CD14-positive monocyte (primary cell): ENCODE results near the gene TAF1B. TPM values are rescaled to one million over a fixed set of nuclear protein-coding genes. Genes with fewer than 3 reads are reported as not detected.

Experiments used
- DNase-seq, 3 donors: peaks; one replicate each; pipeline ENCODE4 v3.0.0-alpha.2; 2011 to 2022
- H2AFZ ChIP-seq: 2 replicates; pipeline ENCODE4 v1.6.0; 2012; ENCODE audit warnings: mild to moderate bottlenecking, low read depth, low read length, inconsistent platforms; ENCODE audit not compliant: insufficient read depth, poor library complexity, severe bottlenecking
- H3K27ac ChIP-seq, 2 donors: 1 replicate in 1 of 2; 2 replicates in 1 of 2; pipeline ENCODE4 v1.5.1; 2012 to 2013; ENCODE audit warnings: low read length in 2 of 2, control low read depth in 1 of 2, inconsistent platforms in 1 of 2, low read depth in 1 of 2, mild to moderate bottlenecking in 1 of 2
- H3K27me3 ChIP-seq, 2 donors: one replicate each; pipeline versions ENCODE4 v1.6.0 to v1.6.1; 2011 to 2013; ENCODE audit warnings: low read length in 2 of 2; ENCODE audit not compliant: control insufficient read depth in 2 of 2, insufficient read depth in 2 of 2
- H3K36me3 ChIP-seq, 2 donors: replicated peaks in 1 of 2; 1 replicate in 1 of 2; 2 replicates in 1 of 2; pipeline versions ENCODE4 v1.5.1 to v1.6.1; 2012 to 2013; ENCODE audit warnings: low read length in 2 of 2, control low read depth in 1 of 2, inconsistent platforms in 1 of 2, mild to moderate bottlenecking in 1 of 2; ENCODE audit not compliant: insufficient read depth in 2 of 2, control insufficient read depth in 1 of 2
- H3K4me1 ChIP-seq, 2 donors: 1 replicate in 1 of 2; 2 replicates in 1 of 2; pipeline versions ENCODE4 v1.5.1 to v1.6.1; 2012 to 2013; ENCODE audit warnings: low read length in 2 of 2, control low read depth in 1 of 2, inconsistent platforms in 1 of 2, mild to moderate bottlenecking in 1 of 2, moderate library complexity in 1 of 2; ENCODE audit not compliant: insufficient read depth in 2 of 2, control insufficient read depth in 1 of 2
- H3K4me2 ChIP-seq: replicated peaks from 2 replicates; pipeline ENCODE3; 2012; ENCODE audit warnings: low read length, moderate library complexity, mild to moderate bottlenecking; ENCODE audit not compliant: poor library complexity, severe bottlenecking; ENCODE audit errors: extremely low read depth
- H3K4me3 ChIP-seq, 3 experiments: fragments of 200-600 bp in 1 of 3; sonication (generic) in 1 of 3; replicated peaks in 1 of 3; 1 replicate in 2 of 3; 2 replicates in 1 of 3; pipeline ENCODE4 v1.5.1; 2011 to 2013; ENCODE audit warnings: low read length in 3 of 3, mild to moderate bottlenecking in 3 of 3, control low read depth in 2 of 3, low read depth in 2 of 3, inconsistent platforms in 1 of 3, moderate library complexity in 1 of 3
- H3K79me2 ChIP-seq: 2 replicates; pipeline ENCODE4 v1.6.0; 2012; ENCODE audit warnings: mild to moderate bottlenecking, control low read depth, inconsistent platforms, low read length, moderate library complexity; ENCODE audit not compliant: insufficient read depth
- H3K9ac ChIP-seq: 2 replicates; pipeline ENCODE4 v1.6.0; 2017; ENCODE audit warnings: low read length, mild to moderate bottlenecking; ENCODE audit not compliant: insufficient read depth, poor library complexity, severe bottlenecking
- H3K9me3 ChIP-seq, 2 donors: replicated peaks in 1 of 2; 1 replicate in 1 of 2; 2 replicates in 1 of 2; pipeline versions ENCODE4 v1.5.1 to v1.6.1; 2012 to 2013; ENCODE audit warnings: low read length in 2 of 2, control low read depth in 1 of 2; ENCODE audit not compliant: control insufficient read depth in 1 of 2, insufficient read depth in 1 of 2
- H4K20me1 ChIP-seq: 2 replicates; pipeline ENCODE4 v1.6.0; 2012; ENCODE audit warnings: mild to moderate bottlenecking, low read length, control low read depth, moderate library complexity; ENCODE audit not compliant: insufficient read depth
- H3K27ac Mint-ChIP-seq, 7 donors: one replicate each; pipeline ENCODE4 v1.8.0; 2020; ENCODE audit warnings: mild to moderate bottlenecking in 7 of 7, mixed read lengths in 7 of 7, moderate library complexity in 6 of 7, inconsistent platforms in 2 of 7
- H3K27me3 Mint-ChIP-seq, 3 donors: one replicate each; pipeline ENCODE4 v1.8.0; 2021 to 2022; ENCODE audit warnings: low read depth in 3 of 3, mild to moderate bottlenecking in 3 of 3, mixed read lengths in 3 of 3, moderate library complexity in 3 of 3, inconsistent platforms in 1 of 3
- H3K36me3 Mint-ChIP-seq, 2 donors: one replicate each; pipeline ENCODE4 v1.8.0; 2020; ENCODE audit warnings: mixed read lengths in 2 of 2, inconsistent platforms in 1 of 2, mild to moderate bottlenecking in 1 of 2
- H3K4me1 Mint-ChIP-seq: one replicate; pipeline ENCODE4 v1.8.0; 2020; ENCODE audit warnings: mild to moderate bottlenecking, mixed read lengths
- H3K4me3 Mint-ChIP-seq, 2 donors: one replicate each; pipeline ENCODE4 v1.8.0; 2020; ENCODE audit warnings: mild to moderate bottlenecking in 2 of 2, mixed read lengths in 2 of 2, moderate library complexity in 1 of 2
- H3K9me3 Mint-ChIP-seq, 7 donors: one replicate each; pipeline ENCODE4 v1.8.0; 2020 to 2022; ENCODE audit warnings: mixed read lengths in 7 of 7, mild to moderate bottlenecking in 6 of 7, moderate library complexity in 6 of 7, inconsistent platforms in 2 of 7
- WGBS: methylation state at CpG from one replicate; pipeline ENCODE4 v1.1.5; 2013; ENCODE audit warnings: missing lambda C conversion rate; ENCODE audit not compliant: insufficient coverage; 5-methylcytosine and 5-hydroxymethylcytosine counted together
- intact Hi-C, 2 donors: fragments of 100-400 bp; cut with micrococcal nuclease; formaldehyde crosslinking; loops; one replicate each; pipeline versions ENCODE4 v1.15.0 to v1.15.1; 2023
- polyA plus RNA-seq, 3 donors: library from polyadenylated mRNA; depleted of rRNA in 1 of 3; unstranded in 2 of 3; stranded (reverse) in 1 of 3; fragments of 300-500 nt in 2 of 3; fragments of >200 nt in 1 of 3; fragmentation: Illumina TruSeq in 2 of 3; gene quantifications; 1 replicate in 2 of 3; 2 replicates in 1 of 3; pipeline ENCODE4 v1.2.3, GENCODE V29; 2012 to 2021
- TF ChIP-seq, protein P1 (sequence below): fragments of 200-600 bp; IDR thresholded peaks from one replicate; pipeline ENCODE4 v1.8.0; 2022; ENCODE audit warnings: antibody characterized with exemption, mild to moderate bottlenecking

Gene TAF1B
- polyA plus RNA-seq, 3 donors: 6.0 to 8.4 (median 7.2) TPM

DNA sequence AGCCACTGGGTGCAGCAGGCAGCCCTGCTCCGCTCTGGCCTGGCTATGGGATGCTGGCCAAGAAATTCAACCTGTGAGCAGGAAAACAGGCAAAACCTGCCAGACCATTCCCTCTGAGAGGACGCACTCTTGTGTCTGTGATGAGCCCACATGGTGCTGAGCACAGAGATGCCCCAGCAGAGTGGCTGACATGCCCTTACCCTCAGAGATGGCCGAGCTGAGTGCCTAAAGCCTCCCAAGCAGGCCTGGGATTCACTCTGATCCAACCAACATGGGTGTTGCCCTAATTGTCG, 34.3 kb upstream of the TAF1B start:
- H3K27me3 Mint-ChIP-seq: peaks cover 9 to 13% (median 9%) of the 10 kb centered on the region in 3 donors
- no peak overlapping the region for H3K4me3 Mint-ChIP-seq
- peaks cover 0 to 5% (median 0%) of the 10 kb centered on the region in 7 donors for H3K9me3 Mint-ChIP-seq
- no peaks in the 10 kb centered on the region for H3K9me3 ChIP-seq
- H2AFZ ChIP-seq: no peak overlapping the region
- no peaks in the 10 kb centered on the region for H3K79me2 ChIP-seq
- TF ChIP-seq, protein P1, sequence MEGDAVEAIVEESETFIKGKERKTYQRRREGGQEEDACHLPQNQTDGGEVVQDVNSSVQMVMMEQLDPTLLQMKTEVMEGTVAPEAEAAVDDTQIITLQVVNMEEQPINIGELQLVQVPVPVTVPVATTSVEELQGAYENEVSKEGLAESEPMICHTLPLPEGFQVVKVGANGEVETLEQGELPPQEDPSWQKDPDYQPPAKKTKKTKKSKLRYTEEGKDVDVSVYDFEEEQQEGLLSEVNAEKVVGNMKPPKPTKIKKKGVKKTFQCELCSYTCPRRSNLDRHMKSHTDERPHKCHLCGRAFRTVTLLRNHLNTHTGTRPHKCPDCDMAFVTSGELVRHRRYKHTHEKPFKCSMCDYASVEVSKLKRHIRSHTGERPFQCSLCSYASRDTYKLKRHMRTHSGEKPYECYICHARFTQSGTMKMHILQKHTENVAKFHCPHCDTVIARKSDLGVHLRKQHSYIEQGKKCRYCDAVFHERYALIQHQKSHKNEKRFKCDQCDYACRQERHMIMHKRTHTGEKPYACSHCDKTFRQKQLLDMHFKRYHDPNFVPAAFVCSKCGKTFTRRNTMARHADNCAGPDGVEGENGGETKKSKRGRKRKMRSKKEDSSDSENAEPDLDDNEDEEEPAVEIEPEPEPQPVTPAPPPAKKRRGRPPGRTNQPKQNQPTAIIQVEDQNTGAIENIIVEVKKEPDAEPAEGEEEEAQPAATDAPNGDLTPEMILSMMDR: no peak
- no peaks in the 10 kb centered on the region for H3K36me3 ChIP-seq
- peaks cover 21% of the 10 kb centered on the region for H3K4me1 Mint-ChIP-seq
- intact Hi-C loops: no loop called here
- H4K20me1 ChIP-seq: no peaks in the 10 kb centered on the region
- H3K4me2 ChIP-seq: no peak overlapping the region
- H3K27me3 ChIP-seq: no peaks in the 10 kb centered on the region
- no peak overlapping the region for H3K4me3 ChIP-seq
- H3K36me3 Mint-ChIP-seq: no peaks in the 10 kb centered on the region
- no peak overlapping the region for H3K9ac ChIP-seq
- peaks cover 19 to 32% of the 10 kb centered on the region in 2 donors for H3K4me1 ChIP-seq
- H3K27ac Mint-ChIP-seq: no peak overlapping the region
- DNase-seq: no peak
- H3K27ac ChIP-seq: no peak overlapping the region
- 95% methylated on average over 4 of the region's 4 CpGs for WGBS

DNA sequence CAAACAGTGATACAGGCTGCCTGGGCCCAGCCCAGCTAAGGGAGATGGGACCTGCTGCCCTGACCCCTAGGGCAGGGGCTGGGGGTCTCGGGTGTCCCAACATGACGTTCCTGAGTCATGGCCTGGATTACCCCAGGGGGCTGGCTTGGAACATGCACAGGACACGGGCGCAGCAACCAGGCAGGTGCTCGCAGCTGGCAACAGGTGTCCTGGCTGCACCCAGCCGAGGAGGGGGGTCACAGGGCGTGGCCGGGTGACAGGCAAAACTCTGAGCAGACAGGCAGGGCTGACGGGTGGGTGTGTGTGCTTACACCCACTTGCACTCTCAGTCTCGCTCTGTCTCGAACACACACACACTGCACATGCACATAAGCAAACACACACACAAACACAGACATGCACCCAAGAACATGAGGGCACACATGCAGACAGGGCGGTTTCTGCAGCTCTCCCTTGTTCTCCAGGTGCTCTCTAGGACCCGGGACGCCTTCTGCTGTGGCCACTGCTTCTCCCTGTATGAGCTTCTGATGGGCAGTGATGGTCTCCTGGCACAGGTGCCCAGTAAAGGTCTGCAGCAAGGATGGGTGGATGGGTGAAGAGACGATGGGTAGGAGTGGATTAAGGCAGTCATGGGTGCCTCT, 33.7 kb upstream of the TAF1B start:
- no peak overlapping the region for H3K4me2 ChIP-seq
- TF ChIP-seq, protein P1: no peak
- 97% methylated on average over 12 of the region's 15 CpGs for WGBS

More for the DNA sequence above, 33.7 kb upstream of the TAF1B start:
- peaks cover 23% of the 10 kb centered on the region for H3K4me1 Mint-ChIP-seq
- H2AFZ ChIP-seq: no peak overlapping the region
- no peak overlapping the region for H3K9ac ChIP-seq
- H3K4me1 ChIP-seq: peaks cover 19 to 34% of the 10 kb centered on the region in 2 donors
- H3K27ac Mint-ChIP-seq: no peak overlapping the region
- H3K27ac ChIP-seq: no peak overlapping the region
- intact Hi-C loops: loop anchor here (5.0 to 10.0 kb wide), 2 partner anchors 235 to 238 kb away; partner anchors contain the start of gene KLF11 (in 1 of the 2)
- no peaks in the 10 kb centered on the region for H3K79me2 ChIP-seq
- no peaks in the 10 kb centered on the region for H4K20me1 ChIP-seq
- peaks cover 9 to 15% (median 11%) of the 10 kb centered on the region in 3 donors for H3K27me3 Mint-ChIP-seq
- H3K36me3 ChIP-seq: no peaks in the 10 kb centered on the region
- no peaks in the 10 kb centered on the region for H3K9me3 ChIP-seq
- H3K27me3 ChIP-seq: peaks cover 0 to 2% of the 10 kb centered on the region in 2 donors
- H3K9me3 Mint-ChIP-seq: no peaks in the 10 kb centered on the region
- H3K36me3 Mint-ChIP-seq: no peaks in the 10 kb centered on the region
- DNase-seq: no peak
- no peak overlapping the region for H3K4me3 Mint-ChIP-seq
- no peak overlapping the region for H3K4me3 ChIP-seq
